ENCODE results near the gene NKAIN1.

The NKAIN1 gene

DNA sequence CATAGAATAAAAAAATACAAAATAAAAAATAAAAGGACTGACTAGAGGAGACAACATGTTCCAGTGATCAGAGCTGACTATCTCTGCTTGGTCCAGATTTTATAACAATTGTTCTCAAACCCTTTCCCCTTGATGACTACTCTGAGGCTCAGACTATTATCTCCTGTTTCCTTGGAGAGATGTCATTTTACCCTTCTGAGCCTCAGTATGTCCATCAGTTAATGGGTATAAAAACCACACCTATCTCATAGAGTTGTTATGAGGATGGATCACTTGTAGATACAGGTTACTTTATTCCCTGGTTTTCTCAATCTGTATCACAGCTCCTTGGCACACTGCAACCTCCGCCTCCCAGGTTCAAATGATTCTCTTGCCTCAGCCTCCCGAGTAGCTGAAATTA, 7.0 kb downstream of the NKAIN1 start:
- no peaks in the 10 kb centered on the region for H3K9me3 ChIP-seq (ENCODE audit: control insufficient read depth, insufficient read depth, low read length)
- no peak overlapping the region for H3K4me2 ChIP-seq (ENCODE audit: low read length)
- no peaks in the 10 kb centered on the region for H3K79me2 ChIP-seq (ENCODE audit: control insufficient read depth, low read length)
- no peaks in the 10 kb centered on the region for H3K9me2 ChIP-seq (replicated peaks; ENCODE audit: control insufficient read depth, low read length)
- TF ChIP-seq, protein P1, sequence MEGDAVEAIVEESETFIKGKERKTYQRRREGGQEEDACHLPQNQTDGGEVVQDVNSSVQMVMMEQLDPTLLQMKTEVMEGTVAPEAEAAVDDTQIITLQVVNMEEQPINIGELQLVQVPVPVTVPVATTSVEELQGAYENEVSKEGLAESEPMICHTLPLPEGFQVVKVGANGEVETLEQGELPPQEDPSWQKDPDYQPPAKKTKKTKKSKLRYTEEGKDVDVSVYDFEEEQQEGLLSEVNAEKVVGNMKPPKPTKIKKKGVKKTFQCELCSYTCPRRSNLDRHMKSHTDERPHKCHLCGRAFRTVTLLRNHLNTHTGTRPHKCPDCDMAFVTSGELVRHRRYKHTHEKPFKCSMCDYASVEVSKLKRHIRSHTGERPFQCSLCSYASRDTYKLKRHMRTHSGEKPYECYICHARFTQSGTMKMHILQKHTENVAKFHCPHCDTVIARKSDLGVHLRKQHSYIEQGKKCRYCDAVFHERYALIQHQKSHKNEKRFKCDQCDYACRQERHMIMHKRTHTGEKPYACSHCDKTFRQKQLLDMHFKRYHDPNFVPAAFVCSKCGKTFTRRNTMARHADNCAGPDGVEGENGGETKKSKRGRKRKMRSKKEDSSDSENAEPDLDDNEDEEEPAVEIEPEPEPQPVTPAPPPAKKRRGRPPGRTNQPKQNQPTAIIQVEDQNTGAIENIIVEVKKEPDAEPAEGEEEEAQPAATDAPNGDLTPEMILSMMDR (IDR thresholded peaks at IDR 0.05; ENCODE audit: low read depth, low read length, poor library complexity, severe bottlenecking): no peak
- no peak for TF ChIP-seq EZH2phosphoT487 (IDR thresholded peaks at IDR 0.05; ENCODE audit: borderline replicate concordance, low read length)
- H3K36me3 ChIP-seq (ENCODE audit: control insufficient read depth, low read length): no peaks in the 10 kb centered on the region
- H3K27ac ChIP-seq (ENCODE audit: low read depth, low read length): no peak overlapping the region
- H3K27me3 ChIP-seq (ENCODE audit: control insufficient read depth, low read length): peaks cover 14% of the 10 kb centered on the region
- no peaks in the 10 kb centered on the region for H3F3A ChIP-seq (ENCODE audit: control insufficient read depth, insufficient read depth)
- no peak overlapping the region for H3K4me3 ChIP-seq (ENCODE audit: low read length)
- no peaks in the 10 kb centered on the region for H4K20me1 ChIP-seq (ENCODE audit: control insufficient read depth, insufficient read depth, low read depth, low read length)
- no peaks in the 10 kb centered on the region for H3K4me1 ChIP-seq (ENCODE audit: control insufficient read depth, low read length)

DNA sequence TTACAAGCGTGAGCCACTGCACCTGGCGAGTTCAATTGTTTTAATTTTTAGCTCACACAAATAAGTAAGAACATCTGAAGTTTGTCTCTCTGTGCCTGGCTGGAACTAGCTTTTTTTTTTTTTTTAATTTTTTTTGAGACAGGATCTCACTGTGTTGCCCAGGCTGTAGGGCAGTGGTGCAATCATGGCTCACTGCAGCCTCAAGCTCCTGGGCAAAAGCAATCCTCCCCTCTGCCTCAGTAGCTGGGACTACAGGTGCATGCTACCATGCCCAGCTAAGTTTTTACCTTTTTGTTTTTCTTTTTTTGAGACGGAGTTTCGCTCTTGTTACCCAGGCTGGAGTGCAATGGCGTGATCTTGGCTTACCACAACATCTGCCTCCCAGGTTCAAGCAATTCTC, 7.9 kb downstream of the NKAIN1 start:
- no peaks in the 10 kb centered on the region for H3K9me3 ChIP-seq (ENCODE audit: control insufficient read depth, insufficient read depth, low read length)
- no peaks in the 10 kb centered on the region for H3K4me1 ChIP-seq (ENCODE audit: control insufficient read depth, low read length)
- H3K27ac ChIP-seq (ENCODE audit: low read depth, low read length): no peak overlapping the region
- H3K79me2 ChIP-seq (ENCODE audit: control insufficient read depth, low read length): no peaks in the 10 kb centered on the region
- H3F3A ChIP-seq (ENCODE audit: control insufficient read depth, insufficient read depth): no peaks in the 10 kb centered on the region
- no peaks in the 10 kb centered on the region for H3K9me2 ChIP-seq (replicated peaks; ENCODE audit: control insufficient read depth, low read length)
- no peak overlapping the region for H3K4me3 ChIP-seq (ENCODE audit: low read length)
- TF ChIP-seq, protein P1 (IDR thresholded peaks at IDR 0.05; ENCODE audit: low read depth, low read length, poor library complexity, severe bottlenecking): no peak
- no peak for TF ChIP-seq EZH2phosphoT487 (IDR thresholded peaks at IDR 0.05; ENCODE audit: borderline replicate concordance, low read length)
- no peak overlapping the region for H3K4me2 ChIP-seq (ENCODE audit: low read length)
- peaks cover 10% of the 10 kb centered on the region for H3K27me3 ChIP-seq (ENCODE audit: control insufficient read depth, low read length)
- H3K36me3 ChIP-seq (ENCODE audit: control insufficient read depth, low read length): no peaks in the 10 kb centered on the region
- H4K20me1 ChIP-seq (ENCODE audit: control insufficient read depth, insufficient read depth, low read depth, low read length): no peaks in the 10 kb centered on the region

DNA sequence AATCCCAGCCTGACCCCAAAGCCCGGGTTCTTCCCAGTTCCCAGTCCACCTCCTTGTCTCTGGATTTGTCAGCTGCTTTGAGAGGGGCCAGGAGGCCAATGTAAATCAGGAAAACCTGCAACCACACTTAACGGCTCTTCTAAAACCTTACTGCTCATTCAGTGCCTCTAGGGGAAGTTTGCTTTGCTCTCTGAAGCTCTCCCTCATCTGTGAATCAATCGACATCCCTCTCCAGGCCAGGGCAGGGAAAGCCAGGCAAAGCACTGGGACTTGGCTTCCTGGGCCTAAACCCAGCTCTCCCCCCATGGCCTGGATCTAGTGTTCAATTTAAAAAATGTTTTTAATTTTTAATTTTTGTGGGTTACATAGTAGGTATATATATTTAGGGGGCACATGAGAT, 9.3 kb downstream of the NKAIN1 start:
- Histone ChIP-seq H3K9me3 (ENCODE audit: control insufficient read depth, insufficient read depth, low read length) (no peaks in the 10 kb centered on the region), H3K27ac (ENCODE audit: low read depth, low read length) (no peak overlapping the region), H3K4me1 (ENCODE audit: control insufficient read depth, low read length) (no peaks in the 10 kb centered on the region), H4K20me1 (ENCODE audit: control insufficient read depth, insufficient read depth, low read depth, low read length) (no peaks in the 10 kb centered on the region), H3K9me2 (replicated peaks; ENCODE audit: control insufficient read depth, low read length) (no peaks in the 10 kb centered on the region), H3K27me3 (ENCODE audit: control insufficient read depth, low read length) (no peaks in the 10 kb centered on the region; the same call in 1 of the 2 replicates), H3K36me3 (ENCODE audit: control insufficient read depth, low read length) (no peaks in the 10 kb centered on the region), H3K4me3 (ENCODE audit: low read length) (no peak overlapping the region), H3K79me2 (ENCODE audit: control insufficient read depth, low read length) (no peaks in the 10 kb centered on the region), H3K4me2 (ENCODE audit: low read length) (no peak overlapping the region), H3F3A (ENCODE audit: control insufficient read depth, insufficient read depth) (no peaks in the 10 kb centered on the region)
- no peak for TF ChIP-seq EZH2phosphoT487 (IDR thresholded peaks at IDR 0.05; ENCODE audit: borderline replicate concordance, low read length)
- TF ChIP-seq, protein P1 (IDR thresholded peaks at IDR 0.05; ENCODE audit: low read depth, low read length, poor library complexity, severe bottlenecking): no peak

DNA sequence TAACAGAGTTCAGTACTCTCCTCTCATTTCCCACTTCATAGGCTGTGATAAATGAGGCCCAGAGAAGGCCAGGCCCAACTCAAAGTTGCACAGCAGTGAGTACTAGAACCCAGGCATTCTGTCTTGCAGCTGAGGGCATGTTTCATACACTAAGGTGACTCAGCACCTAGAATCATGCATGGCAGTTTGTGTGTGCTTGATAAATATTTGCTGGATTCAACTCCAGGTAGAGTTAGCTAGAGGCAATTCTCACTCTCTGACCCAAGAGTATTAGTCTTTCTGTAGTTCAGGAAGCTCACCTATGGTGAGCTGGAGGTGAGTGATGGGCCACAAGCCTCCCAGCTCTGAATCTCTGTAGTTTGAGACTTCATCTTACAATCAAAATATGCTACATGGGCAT, 10.7 kb downstream of the NKAIN1 start:
- H3K4me1 ChIP-seq (ENCODE audit: control insufficient read depth, low read length): no peaks in the 10 kb centered on the region
- H4K20me1 ChIP-seq (ENCODE audit: control insufficient read depth, insufficient read depth, low read depth, low read length): no peaks in the 10 kb centered on the region
- H3K27ac ChIP-seq (ENCODE audit: low read depth, low read length): no peak overlapping the region
- H3K36me3 ChIP-seq (ENCODE audit: control insufficient read depth, low read length): no peaks in the 10 kb centered on the region
- H3K79me2 ChIP-seq (ENCODE audit: control insufficient read depth, low read length): no peaks in the 10 kb centered on the region
- TF ChIP-seq EZH2phosphoT487 (IDR thresholded peaks at IDR 0.05; ENCODE audit: borderline replicate concordance, low read length): no peak
- no peak overlapping the region for H3K4me2 ChIP-seq (ENCODE audit: low read length)
- H3K9me3 ChIP-seq (ENCODE audit: control insufficient read depth, insufficient read depth, low read length): no peaks in the 10 kb centered on the region
- no peaks in the 10 kb centered on the region for H3K27me3 ChIP-seq (ENCODE audit: control insufficient read depth, low read length)
- no peak overlapping the region for H3K4me3 ChIP-seq (ENCODE audit: low read length)
- no peaks in the 10 kb centered on the region for H3F3A ChIP-seq (ENCODE audit: control insufficient read depth, insufficient read depth)
- no peaks in the 10 kb centered on the region for H3K9me2 ChIP-seq (replicated peaks; ENCODE audit: control insufficient read depth, low read length)

All from DOHH2 (cell line).